HEK293 (cell line): Measurements from ENCODE around the gene BRD2.

Experiments used
- CTCF ChIA-PET: fragments of 350-600 bp; formaldehyde crosslinking; extraction: SDS; loops from one replicate; lab custom pipeline; 2021; ENCODE audit warnings: antibody characterized with exemption; lab: Yijun Ruan, JAX
- POLR2A ChIA-PET: fragments of 300-600 bp; formaldehyde crosslinking; extraction: SDS; loops from one replicate; lab custom pipeline; 2020; ENCODE audit warnings: antibody characterized with exemption, inconsistent platforms; lab: Yijun Ruan, JAX
- H3K27ac ChIP-seq: fragments of 200-500 bp; sonication (Bioruptor generic); 2 replicates; pipeline ENCODE4 v1.5.1; 2014; ENCODE audit warnings: low read depth, low read length, control low read depth, inconsistent platforms; ENCODE audit errors: extremely low read depth
- H3K36me3 ChIP-seq, 2 experiments: fragments of 200-500 bp in 1 of 2; sonication (Bioruptor generic) in 1 of 2; 1 replicate in 1 of 2; 2 replicates in 1 of 2; pipeline ENCODE4 v1.5.1; 2014 to 2017; ENCODE audit warnings: inconsistent platforms in 2 of 2, low read length in 2 of 2; ENCODE audit not compliant: control insufficient read depth in 2 of 2, insufficient read depth in 1 of 2
- H3K4me1 ChIP-seq: fragments of 200-500 bp; sonication (Bioruptor generic); 2 replicates; pipeline ENCODE4 v1.5.1; 2014; ENCODE audit warnings: mild to moderate bottlenecking, low read length, inconsistent platforms; ENCODE audit not compliant: control insufficient read depth, insufficient read depth
- H3K4me3 ChIP-seq: 2 replicates; pipeline ENCODE4 v1.5.1; 2011; ENCODE audit warnings: low read depth, mild to moderate bottlenecking, control low read depth, low read length, moderate library complexity
- H3K9me3 ChIP-seq: fragments of 200-500 bp; sonication (Bioruptor generic); 2 replicates; pipeline ENCODE4 v1.5.1; 2014; ENCODE audit warnings: low read depth, low read length, inconsistent platforms; ENCODE audit not compliant: control insufficient read depth, insufficient read depth
- GLI2 ChIP-seq: fragments of 450-650 bp; formaldehyde crosslinking; IDR thresholded peaks from 2 replicates; pipeline ENCODE4; 2017; ENCODE audit warnings: missing biosample characterization, missing genetic modification characterization, low read depth, borderline replicate concordance
- GLI4 ChIP-seq: fragments of 450-650 bp; formaldehyde crosslinking; IDR thresholded peaks from 2 replicates; pipeline ENCODE4 v1.5.1; 2016; ENCODE audit warnings: missing biosample characterization, missing genetic modification characterization
- HOXC10 ChIP-seq: sonication (generic); formaldehyde crosslinking; IDR thresholded peaks from 2 replicates; pipeline ENCODE4 v1.8.1; 2023; ENCODE audit warnings: mild to moderate bottlenecking, missing genetic modification reagents
- KLF16 ChIP-seq: fragments of 450-650 bp; formaldehyde crosslinking; IDR thresholded peaks from 2 replicates; pipeline ENCODE4 v1.5.1; 2017; ENCODE audit warnings: missing biosample characterization, missing genetic modification characterization
- OVOL3 ChIP-seq: fragments of 450-650 bp; formaldehyde crosslinking; IDR thresholded peaks from 2 replicates; pipeline ENCODE4 v1.5.1; 2016; ENCODE audit warnings: missing biosample characterization, missing genetic modification characterization
- REPIN1 ChIP-seq: fragments of 450-650 bp; formaldehyde crosslinking; IDR thresholded peaks from 2 replicates; pipeline ENCODE4 v1.5.1; 2017; ENCODE audit warnings: missing biosample characterization, missing genetic modification characterization, low read depth
- REST ChIP-seq: fragments of 450-650 bp; formaldehyde crosslinking; IDR thresholded peaks from 2 replicates; pipeline ENCODE4 v1.5.1; 2016; ENCODE audit warnings: missing biosample characterization, missing genetic modification characterization
- SP2 ChIP-seq: fragments of 450-650 bp; formaldehyde crosslinking; IDR thresholded peaks from 2 replicates; pipeline ENCODE4 v1.5.1; 2016; ENCODE audit warnings: missing biosample characterization, missing genetic modification characterization
- WT1 ChIP-seq: fragments of 450-650 bp; formaldehyde crosslinking; IDR thresholded peaks from 2 replicates; pipeline ENCODE4 v1.5.1; 2016; ENCODE audit warnings: missing biosample characterization, missing genetic modification characterization
- ZFP37 ChIP-seq: fragments of 450-650 bp; formaldehyde crosslinking; IDR thresholded peaks from 2 replicates; pipeline ENCODE4 v1.5.1; 2016; ENCODE audit warnings: missing biosample characterization, missing genetic modification characterization
- ZNF121 ChIP-seq: fragments of 450-650 bp; formaldehyde crosslinking; IDR thresholded peaks from 2 replicates; pipeline ENCODE4 v1.5.1; 2016; ENCODE audit warnings: missing biosample characterization, missing genetic modification characterization
- ZNF19 ChIP-seq: fragments of 450-650 bp; formaldehyde crosslinking; IDR thresholded peaks from 2 replicates; pipeline ENCODE4; 2016; ENCODE audit warnings: missing biosample characterization, missing genetic modification characterization, low read depth
- ZNF2 ChIP-seq: fragments of 450-650 bp; formaldehyde crosslinking; IDR thresholded peaks from 2 replicates; pipeline ENCODE4 v1.5.1; 2016; ENCODE audit warnings: missing biosample characterization, missing genetic modification characterization
- ZNF221 ChIP-seq: fragments of 450-650 bp; formaldehyde crosslinking; IDR thresholded peaks from 2 replicates; pipeline ENCODE4 v1.5.1; 2017; ENCODE audit warnings: missing biosample characterization, missing genetic modification characterization, borderline replicate concordance
- ZNF23 ChIP-seq: fragments of 450-650 bp; formaldehyde crosslinking; IDR thresholded peaks from 2 replicates; pipeline ENCODE4 v1.5.1; 2016; ENCODE audit warnings: missing biosample characterization, missing genetic modification characterization, borderline replicate concordance
- ZNF274 ChIP-seq, 2 experiments: fragments of 200-500 bp in 1 of 2; fragments of 450-650 bp in 1 of 2; sonication (Bioruptor generic) in 1 of 2; formaldehyde crosslinking in 1 of 2; IDR thresholded peaks; 2 replicates each; pipeline versions ENCODE4 v1.5.1 to v1.6.1; 2014 to 2016; ENCODE audit warnings: borderline replicate concordance in 1 of 2, inconsistent platforms in 1 of 2, low read length in 1 of 2, missing biosample characterization in 1 of 2, missing genetic modification characterization in 1 of 2
- ZNF398 ChIP-seq: fragments of 450-650 bp; formaldehyde crosslinking; IDR thresholded peaks from 2 replicates; pipeline ENCODE4 v1.5.1; 2017; ENCODE audit warnings: missing biosample characterization, missing genetic modification characterization
- ZNF501 ChIP-seq: fragments of 450-650 bp; formaldehyde crosslinking; IDR thresholded peaks from 2 replicates; pipeline ENCODE4 v1.5.1; 2016; ENCODE audit warnings: missing biosample characterization, missing genetic modification characterization
- ZNF558 ChIP-seq: fragments of 450-650 bp; formaldehyde crosslinking; IDR thresholded peaks from 2 replicates; pipeline ENCODE4 v1.5.1; 2016; ENCODE audit warnings: missing biosample characterization, missing genetic modification characterization
- ZNF639 ChIP-seq: fragments of 450-650 bp; formaldehyde crosslinking; IDR thresholded peaks from 2 replicates; pipeline ENCODE4 v1.5.1; 2016; ENCODE audit warnings: missing biosample characterization, missing genetic modification characterization
- ZNF670 ChIP-seq: fragments of 450-650 bp; formaldehyde crosslinking; IDR thresholded peaks from 2 replicates; pipeline ENCODE4 v1.5.1; 2016; ENCODE audit warnings: missing biosample characterization, missing genetic modification characterization, low read depth
- ZNF692 ChIP-seq: fragments of 450-650 bp; formaldehyde crosslinking; IDR thresholded peaks from 2 replicates; pipeline ENCODE4 v1.5.1; 2016; ENCODE audit warnings: missing biosample characterization, missing genetic modification characterization
- ZSCAN18 ChIP-seq: fragments of 450-650 bp; formaldehyde crosslinking; IDR thresholded peaks from 2 replicates; pipeline ENCODE4 v1.5.1; 2016; ENCODE audit warnings: missing biosample characterization, missing genetic modification characterization
- ZXDB ChIP-seq: fragments of 450-650 bp; formaldehyde crosslinking; IDR thresholded peaks from 2 replicates; pipeline ENCODE4 v1.5.1; 2016; ENCODE audit warnings: missing biosample characterization, missing genetic modification characterization

Gene BRD2

GRCh38 chr6:32971242-32971580 is 2.8 kb downstream of the BRD2 start (continued):
- TF ChIP-seq ZNF692 (tag by site-specific recombination) (no peak), REST (0 out of 2 replicates have a peak, but pooled peaks have one; percentile 29), ZNF121 (no peak; the same call in 1 of the 2 replicates), ZNF19 (no peak), ZNF2 (tag by site-specific recombination) (peak; percentile 72; the same call in 1 of the 2 replicates), ZNF639 (tag by site-specific recombination) (0 out of 2 replicates have a peak, but pooled peaks have one; percentile 79), REPIN1 (tag by site-specific recombination) (peak; percentile 65; the same call in 1 of the 2 replicates), ZNF501 (tag by site-specific recombination) (peak; percentile 61), ZNF670 (no peak), GLI2 (0 out of 2 replicates have a peak, but pooled peaks have one; percentile 3), OVOL3 (tag by site-specific recombination) (peak; percentile 54; the same call in 1 of the 2 replicates), WT1 (no peak), ZXDB (tag by site-specific recombination) (peak; percentile 15; the same call in 1 of the 2 replicates), GLI4 (tag by site-specific recombination) (0 out of 2 replicates have a peak, but pooled peaks have one; percentile 51), ZFP37 (tag by site-specific recombination) (peak; percentile 88)

GRCh38 chr6:32971581-32972352 is 3.4 kb downstream of the BRD2 start:
- peak overlapping the region; percentile 99 for H3K27ac ChIP-seq
- peak overlapping the region; percentile 97 for H3K4me3 ChIP-seq
- H3K9me3 ChIP-seq: no peaks in the 10 kb centered on the region
- H3K36me3 ChIP-seq: peaks cover 33 to 59% of the 10 kb centered on the region in 2 experiments
- CTCF ChIA-PET: interaction anchor here (0.7 to 18.0 kb wide), 16 partner anchors 9 to 1079 kb away, joined by 3 to 344 read pairs (median 6); partner anchors contain the start of genes HLA-DMA and TAP2
- peaks cover 20% of the 10 kb centered on the region for H3K4me1 ChIP-seq
- POLR2A ChIA-PET: interaction anchor here (0.5 to 11.3 kb wide), 108 partner anchors 9 to 1821 kb away, joined by 3 to 405 read pairs (median 5); partner anchors contain the start of genes AGPAT1, ATF6B, B3GALT4 and BAG6
- TF ChIP-seq ZNF558 (tag by site-specific recombination) (peak; percentile 63; the same call in 1 of the 2 replicates), ZNF398 (tag by site-specific recombination) (no peak), KLF16 (tag by site-specific recombination) (no peak; the same call in 1 of the 2 replicates), HOXC10 (CRISPR knock-in tag) (peak; percentile 95), ZSCAN18 (peak; percentile 13; the same call in 1 of the 2 replicates), ZNF23 (tag by site-specific recombination) (no peak), ZNF274 (IDR thresholded peaks at IDR 0.05; ENCODE audit: low read length) (no peak), ZNF274 (tag by site-specific recombination; IDR thresholded peaks at IDR 0.05; ENCODE audit: borderline replicate concordance) (no peak), ZNF221 (tag by site-specific recombination) (no peak), SP2 (tag by site-specific recombination) (peak; percentile 97)
